WTC11 (cell line): Measurements from ENCODE around the gene PLCH2.

Experiments used
- CREB1 ChIP-seq: sonication (generic); formaldehyde crosslinking; IDR thresholded peaks from 2 replicates; pipeline ENCODE4 v1.8.0; 2023; ENCODE audit warnings: mild to moderate bottlenecking, missing genetic modification reagents
- CTCF ChIP-seq: fragments of 200-600 bp; IDR thresholded peaks from 2 replicates; pipeline ENCODE4 v1.8.0; 2022; ENCODE audit warnings: antibody characterized with exemption
- E2F4 ChIP-seq: sonication (generic); formaldehyde crosslinking; IDR thresholded peaks from 2 replicates; pipeline ENCODE4 v1.8.1; 2022; ENCODE audit warnings: low read depth, mild to moderate bottlenecking, moderate library complexity, missing genetic modification reagents, borderline replicate concordance
- FOXP4 ChIP-seq: sonication (generic); formaldehyde crosslinking; IDR thresholded peaks from 2 replicates; pipeline ENCODE4 v1.8.0; 2022; ENCODE audit warnings: mild to moderate bottlenecking, missing genetic modification reagents
- IRF1 ChIP-seq: sonication (generic); formaldehyde crosslinking; IDR thresholded peaks from 2 replicates; pipeline ENCODE4 v1.8.0; 2023; ENCODE audit warnings: missing genetic modification reagents
- JUN ChIP-seq: sonication (generic); formaldehyde crosslinking; IDR thresholded peaks from 2 replicates; pipeline ENCODE4 v1.8.0; 2023; ENCODE audit warnings: mild to moderate bottlenecking, missing genetic modification reagents
- MAX ChIP-seq: sonication (generic); formaldehyde crosslinking; IDR thresholded peaks from 2 replicates; pipeline ENCODE4 v1.8.0; 2022; ENCODE audit warnings: mild to moderate bottlenecking, missing genetic modification reagents
- MXD4 ChIP-seq: fragments of 250-450 bp; sonication (Bioruptor Pico); IDR thresholded peaks from 2 replicates; pipeline ENCODE4 v1.8.0; 2021; ENCODE audit warnings: mild to moderate bottlenecking, moderate library complexity, borderline replicate concordance
- PREB ChIP-seq: sonication (generic); formaldehyde crosslinking; IDR thresholded peaks from 2 replicates; pipeline ENCODE4 v1.8.1; 2022; ENCODE audit warnings: mild to moderate bottlenecking, missing genetic modification reagents, moderate library complexity, borderline replicate concordance
- SP1 ChIP-seq: sonication (generic); formaldehyde crosslinking; conservative IDR thresholded peaks from 2 replicates; pipeline ENCODE4 v1.8.1; 2022; ENCODE audit warnings: missing genetic modification reagents
- STAT6 ChIP-seq: sonication (generic); formaldehyde crosslinking; conservative IDR thresholded peaks from 2 replicates; pipeline ENCODE4 v1.8.1; 2023; ENCODE audit warnings: mild to moderate bottlenecking, low read depth, missing genetic modification reagents, moderate library complexity
- ZNF396 ChIP-seq: fragments of 250-450 bp; sonication (Bioruptor Pico); IDR thresholded peaks from 2 replicates; pipeline ENCODE4 v1.8.0; 2021; ENCODE audit warnings: mild to moderate bottlenecking, moderate library complexity, borderline replicate concordance
- ZNF416 ChIP-seq: fragments of 250-450 bp; sonication (Bioruptor Pico); IDR thresholded peaks from 2 replicates; pipeline ENCODE4 v1.9.0; 2021; ENCODE audit warnings: mild to moderate bottlenecking, inconsistent platforms

GRCh38 chr1:2508751-2509150 is 32.7 kb downstream of the PLCH2 start:
- no peak for TF ChIP-seq FOXP4 (CRISPR knock-in tag)
- no peak for TF ChIP-seq ZNF396
- no peak for TF ChIP-seq MAX (CRISPR knock-in tag)
- TF ChIP-seq STAT6 = no peak
- no peak for TF ChIP-seq E2F4 (CRISPR knock-in tag)
- TF ChIP-seq CTCF = no peak
- TF ChIP-seq CREB1 (CRISPR knock-in tag) = no peak
- TF ChIP-seq JUN (CRISPR knock-in tag) = no peak
- no peak for TF ChIP-seq SP1 (CRISPR knock-in tag)
- TF ChIP-seq MXD4 (CRISPR knock-in tag) = no peak
- TF ChIP-seq ZNF416 = no peak
- no peak for TF ChIP-seq IRF1 (CRISPR knock-in tag)
- no peak for TF ChIP-seq PREB
